H1 (cell line): ENCODE data around the gene ADAMTS14. TPM values are rescaled to one million over a fixed set of nuclear protein-coding genes. Genes with fewer than 3 reads are reported as not detected.

Source experiments
- CTCF ChIA-PET: fragments of 300-600 bp; sonication (Branson Sonifier 250); formaldehyde crosslinking; loops from one replicate; lab custom pipeline; 2021; ENCODE audit not compliant: partially characterized antibody; lab: Charles Lee
- POLR2A ChIA-PET: fragments of 300-600 bp; sonication (Branson Sonifier 250); formaldehyde crosslinking; loops from one replicate; lab custom pipeline; 2021; ENCODE audit warnings: inconsistent platforms; ENCODE audit not compliant: partially characterized antibody; lab: Charles Lee
- DNase-seq, 2 experiments: peaks; one replicate each; pipeline versions ENCODE4 v3.0.0 to v3.0.0-alpha.2; 2010 to 2022; ENCODE audit warnings: low spot score in 2 of 2, low read depth in 1 of 2, mixed read lengths in 1 of 2
- FAIRE-seq: peaks from 2 replicates; lab custom pipeline; 2011; peaks lifted over from hg19 to GRCh38; lab: Jason Lieb, UNC
- H2AFZ ChIP-seq: 2 replicates; pipeline ENCODE4 v1.8.1; 2012; ENCODE audit warnings: low read length, inconsistent platforms
- H2AK5ac ChIP-seq: 2 replicates; pipeline ENCODE4 v1.6.1; 2013; ENCODE audit warnings: low read depth, low read length
- H2BK120ac ChIP-seq: replicated peaks from 2 replicates; pipeline ENCODE3; 2013; ENCODE audit warnings: low read depth, low read length, inconsistent platforms
- H2BK12ac ChIP-seq: 2 replicates; pipeline ENCODE4 v1.6.1; 2013; ENCODE audit warnings: low read depth, low read length
- H2BK15ac ChIP-seq: 2 replicates; pipeline ENCODE4 v1.6.1; 2013; ENCODE audit warnings: low read length
- H2BK20ac ChIP-seq: 2 replicates; pipeline ENCODE4 v1.6.1; 2013; ENCODE audit warnings: low read length
- H2BK5ac ChIP-seq: 2 replicates; pipeline ENCODE4 v1.6.1; 2013; ENCODE audit warnings: low read depth, low read length
- H3K14ac ChIP-seq: 2 replicates; pipeline ENCODE4 v1.6.1; 2013; ENCODE audit warnings: inconsistent platforms; ENCODE audit not compliant: insufficient read length
- H3K18ac ChIP-seq: 2 replicates; pipeline ENCODE4 v1.6.1; 2013; ENCODE audit warnings: low read length; ENCODE audit errors: extremely low read depth
- H3K23ac ChIP-seq: 2 replicates; pipeline ENCODE4 v1.6.1; 2013; ENCODE audit warnings: inconsistent platforms; ENCODE audit not compliant: insufficient read length
- H3K23me2 ChIP-seq: 2 replicates; pipeline ENCODE4 v1.6.1; 2013; ENCODE audit warnings: low read depth, low read length
- H3K27ac ChIP-seq: 2 replicates; pipeline ENCODE4 v1.6.1; 2011; ENCODE audit warnings: low read depth, low read length, inconsistent platforms
- H3K27me3 ChIP-seq, 4 experiments: replicated peaks in 1 of 4; 1 replicate in 1 of 4; 2 replicates in 3 of 4; pipeline versions ENCODE4 v1.6.1 to v1.8.1; 2011 to 2013; ENCODE audit warnings: low read length in 3 of 4, mild to moderate bottlenecking in 3 of 4, inconsistent platforms in 2 of 4, mixed read lengths in 2 of 4, moderate library complexity in 1 of 4; ENCODE audit not compliant: control insufficient read depth in 3 of 4, insufficient read depth in 3 of 4; ENCODE audit errors: extremely low read depth in 1 of 4
- H3K36me3 ChIP-seq, 4 experiments: 2 replicates each; pipeline versions ENCODE4 v1.6.1 to v1.8.1; 2011 to 2013; ENCODE audit warnings: mild to moderate bottlenecking in 4 of 4, low read length in 3 of 4, moderate library complexity in 2 of 4, control low read depth in 1 of 4, inconsistent platforms in 1 of 4; ENCODE audit not compliant: insufficient read depth in 4 of 4, control insufficient read depth in 2 of 4
- H3K4ac ChIP-seq: replicated peaks from 2 replicates; pipeline ENCODE3; 2013; ENCODE audit warnings: low read length, low read depth, mixed read lengths, inconsistent platforms; ENCODE audit not compliant: insufficient read length
- H3K4me1 ChIP-seq, 4 experiments: replicated peaks in 1 of 4; 1 replicate in 1 of 4; 2 replicates in 3 of 4; pipeline versions ENCODE4 v1.6.1 to v1.8.1; 2011 to 2013; ENCODE audit warnings: low read length in 3 of 4, inconsistent platforms in 2 of 4, mixed read lengths in 1 of 4; ENCODE audit not compliant: insufficient read depth in 4 of 4, control insufficient read depth in 3 of 4
- H3K4me2 ChIP-seq, 2 experiments: 2 replicates each; pipeline versions ENCODE4 v1.6.1 to v1.8.1; 2011 to 2013; ENCODE audit warnings: low read depth in 2 of 2, low read length in 2 of 2, control low read depth in 1 of 2, inconsistent platforms in 1 of 2, mild to moderate bottlenecking in 1 of 2; ENCODE audit not compliant: insufficient read depth in 1 of 2
- H3K4me3 ChIP-seq, 4 experiments: fragments of 200-600, 300-600 bp in 1 of 4; sonication (generic), shearing (Covaris generic), sonication (Bioruptor Twin) in 1 of 4; 2 replicates each; pipeline versions ENCODE4 v1.5.1 to v1.8.1; 2011 to 2016; ENCODE audit warnings: low read length in 4 of 4, low read depth in 3 of 4, control low read depth in 2 of 4, inconsistent platforms in 2 of 4, mild to moderate bottlenecking in 2 of 4, mixed read lengths in 1 of 4, moderate library complexity in 1 of 4; ENCODE audit not compliant: insufficient read depth in 2 of 4; ENCODE audit errors: extremely low read depth in 1 of 4
- H3K56ac ChIP-seq: replicated peaks from 2 replicates; pipeline ENCODE3; 2013; ENCODE audit warnings: low read depth, mild to moderate bottlenecking, mixed read lengths, low read length, inconsistent platforms; ENCODE audit not compliant: insufficient read length
- H3K79me1 ChIP-seq: 2 replicates; pipeline ENCODE4 v1.6.1; 2013; ENCODE audit warnings: low read depth, low read length, control low read depth
- H3K79me2 ChIP-seq, 2 experiments: 2 replicates each; pipeline versions ENCODE4 v1.6.1 to v1.8.1; 2012 to 2013; ENCODE audit warnings: low read length in 2 of 2, mild to moderate bottlenecking in 2 of 2, inconsistent platforms in 1 of 2; ENCODE audit not compliant: insufficient read depth in 2 of 2, control insufficient read depth in 1 of 2
- H3K9ac ChIP-seq, 4 experiments: replicated peaks in 1 of 4; 1 replicate in 1 of 4; 2 replicates in 3 of 4; pipeline versions ENCODE4 v1.6.1 to v1.8.1; 2011 to 2013; ENCODE audit warnings: low read depth in 3 of 4, low read length in 3 of 4, control low read depth in 2 of 4, mild to moderate bottlenecking in 2 of 4, moderate library complexity in 2 of 4, inconsistent platforms in 1 of 4; ENCODE audit errors: extremely low read depth in 1 of 4
- H3K9me3 ChIP-seq, 2 experiments: 2 replicates each; pipeline versions ENCODE4 v1.6.1 to v1.8.1; 2012 to 2013; ENCODE audit warnings: mild to moderate bottlenecking in 2 of 2, moderate library complexity in 2 of 2, control low read depth in 1 of 2, inconsistent platforms in 1 of 2, low read depth in 1 of 2, low read length in 1 of 2, mixed read lengths in 1 of 2; ENCODE audit not compliant: insufficient read depth in 2 of 2
- H4K20me1 ChIP-seq, 2 experiments: replicated peaks in 1 of 2; 2 replicates each; pipeline versions ENCODE3 to v1.8.1; 2011 to 2013; ENCODE audit warnings: inconsistent platforms in 2 of 2, low read length in 2 of 2, mild to moderate bottlenecking in 1 of 2; ENCODE audit not compliant: insufficient read depth in 2 of 2, control insufficient read depth in 1 of 2
- H4K5ac ChIP-seq: 2 replicates; pipeline ENCODE4 v1.6.1; 2013; ENCODE audit warnings: low read length, low read depth, mixed read lengths, inconsistent platforms; ENCODE audit not compliant: insufficient read length
- H4K8ac ChIP-seq: 2 replicates; pipeline ENCODE4 v1.8.0; 2013; ENCODE audit warnings: mild to moderate bottlenecking, moderate library complexity, low read length, inconsistent platforms; ENCODE audit not compliant: insufficient read depth; ENCODE audit errors: extremely low read depth
- H4K91ac ChIP-seq: replicated peaks from 2 replicates; pipeline ENCODE3; 2013; ENCODE audit warnings: low read length, mixed read lengths, inconsistent platforms; ENCODE audit not compliant: insufficient read length
- BRCA1 ChIP-seq: IDR thresholded peaks from 2 replicates; pipeline ENCODE4 v1.6.1; 2012; ENCODE audit warnings: low read depth, low read length, improper control_type of control experiment
- CEBPB ChIP-seq: IDR thresholded peaks from 2 replicates; pipeline ENCODE4 v1.6.1; 2012; ENCODE audit warnings: low read depth, low read length
- FOSL1 ChIP-seq: IDR thresholded peaks from 2 replicates; pipeline ENCODE4 v1.6.1; 2011; ENCODE audit warnings: mild to moderate bottlenecking, low read depth, low read length, moderate library complexity; ENCODE audit not compliant: insufficient read depth
- KDM5A ChIP-seq: fragments of 200-600 bp; IDR thresholded peaks from 2 replicates; pipeline ENCODE4 v1.7.1; 2012; ENCODE audit warnings: mild to moderate bottlenecking, low read length, inconsistent platforms, mixed read lengths
- NRF1 ChIP-seq: IDR thresholded peaks from 2 replicates; pipeline ENCODE4 v1.6.1; 2011; ENCODE audit warnings: mild to moderate bottlenecking, low read depth, low read length, improper control_type of control experiment
- SIN3A ChIP-seq, 2 experiments: IDR thresholded peaks in 1 of 2; conservative IDR thresholded peaks in 1 of 2; 2 replicates each; pipeline ENCODE4 v1.6.1; 2011 to 2012; ENCODE audit warnings: low read length in 2 of 2, improper control_type of control experiment in 1 of 2, low read depth in 1 of 2, mild to moderate bottlenecking in 1 of 2
- SIX5 ChIP-seq: IDR thresholded peaks from 2 replicates; pipeline ENCODE4 v1.6.1; 2011; ENCODE audit warnings: mild to moderate bottlenecking, low read depth, low read length
- SUZ12 ChIP-seq: fragments of 200-600 bp; sonication (generic); IDR thresholded peaks from 2 replicates; pipeline ENCODE4 v1.6.1; 2012; ENCODE audit warnings: mild to moderate bottlenecking, inconsistent platforms, low read length, moderate library complexity, mixed read lengths
- TCF12 ChIP-seq: IDR thresholded peaks from 2 replicates; pipeline ENCODE4 v1.6.1; 2011; ENCODE audit warnings: low read depth, mild to moderate bottlenecking, low read length
- ZNF274 ChIP-seq: IDR thresholded peaks from 2 replicates; pipeline ENCODE4 v1.7.0; 2012; ENCODE audit warnings: low read length, borderline replicate concordance; ENCODE audit errors: extremely low read depth
- WGBS, 2 experiments: shearing (Covaris generic) in 1 of 2; methylation state at CpG; one replicate each; pipeline versions ENCODE4 v1.1.6 to v1.1.7; 2013 to 2015; ENCODE audit warnings: low lambda C conversion rate in 2 of 2, mixed read lengths in 2 of 2, inconsistent platforms in 1 of 2, low coverage in 1 of 2, missing lambda C conversion rate in 1 of 2; ENCODE audit not compliant: insufficient replicate concordance in 2 of 2, insufficient coverage in 1 of 2, insufficient read length in 1 of 2; ENCODE audit errors: extremely low coverage in 1 of 2, missing lambda C conversion rate in 1 of 2; 5-methylcytosine and 5-hydroxymethylcytosine counted together
- polyA plus RNA-seq, 7 experiments: library from polyadenylated mRNA; depleted of rRNA in 3 of 7; stranded (reverse) in 5 of 7; unstranded in 2 of 7; fragments of >200 nt in 5 of 7; fragments of 200-250 nt in 2 of 7; gene quantifications; 1 replicate in 5 of 7; 2 replicates in 1 of 7; 4 replicates in 1 of 7; pipeline versions ENCODE4 v1.2.1 to v1.2.3, GENCODE V29; 2011 to 2013; ENCODE audit warnings: missing spikeins in 2 of 7, mixed read lengths in 2 of 7
- total RNA-seq: library from RNA; stranded (reverse); fragmentation: NEBNext Ultra II Directional; extraction: Animal tissue kit (Norgen Biotek cat#: 25700); gene quantifications from 2 replicates; pipeline ENCODE4 v1.2.1, GENCODE V29; 2021
- TF ChIP-seq, protein P1 (sequence below): IDR thresholded peaks from 2 replicates; pipeline ENCODE4 v1.6.1; 2012; ENCODE audit warnings: low read length, inconsistent platforms
- TF ChIP-seq, protein P2 (sequence below): IDR thresholded peaks from 2 replicates; pipeline ENCODE4 v1.6.1; 2012; ENCODE audit warnings: inconsistent platforms

ADAMTS14 gene
- total and polyA plus RNA-seq, 2 of the 8 experiments (the other 6 are each of a cell fraction or from before 2014, with no cell fraction given) = 2.0 to 2.3 TPM

DNA sequence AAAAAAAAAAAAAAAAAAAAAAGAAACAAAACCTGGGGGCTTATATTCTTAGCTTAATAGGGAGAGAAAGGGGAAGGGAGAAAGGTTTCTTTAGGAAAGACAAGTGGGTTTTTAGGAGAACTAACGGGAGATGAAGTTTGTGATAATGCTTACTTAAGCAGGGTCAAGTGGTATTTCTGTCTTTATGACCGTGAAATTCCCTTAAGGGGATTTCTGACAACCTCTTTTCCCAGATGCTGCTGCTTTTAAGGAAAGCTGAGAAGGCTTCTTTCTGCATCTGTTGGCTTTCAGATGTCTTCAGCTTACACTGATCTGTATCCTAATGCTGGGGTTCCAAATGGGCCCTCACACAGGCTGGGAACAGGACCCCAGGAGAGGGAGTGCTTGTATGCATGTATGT lies 42.6 kb downstream of the ADAMTS14 start:
- ChIA-PET POLR2A (no interaction called here), CTCF (interaction anchor here (1.0 to 1.4 kb wide), 2 partner anchors 9 to 96 kb away, joined by 3 to 5 read pairs; no protein-coding TSS in a partner anchor)
- no peak overlapping the region for H3K14ac ChIP-seq
- no peaks in the 10 kb centered on the region for H4K20me1 ChIP-seq
- no peak overlapping the region for H3K4me2 ChIP-seq
- H2AFZ ChIP-seq = no peak overlapping the region
- DNase-seq (no peak), FAIRE-seq (no peak)
- no peak overlapping the region for H4K5ac ChIP-seq
- H3K27ac ChIP-seq = no peak overlapping the region
- H3K18ac ChIP-seq = no peak overlapping the region; the same call in 1 of the 2 replicates
- H2BK12ac ChIP-seq = no peak overlapping the region
- no peaks in the 10 kb centered on the region for H3K27me3 ChIP-seq
- no peaks in the 10 kb centered on the region for H3K79me1 ChIP-seq
- no peak overlapping the region for H2BK15ac ChIP-seq
- no peak overlapping the region for H2BK20ac ChIP-seq
- H3K36me3 ChIP-seq = no peaks in the 10 kb centered on the region
- no peak overlapping the region for H2BK5ac ChIP-seq
- H3K79me2 ChIP-seq = no peaks in the 10 kb centered on the region
- H3K4me1 ChIP-seq = peaks cover 0 to 3% (median under 1%) of the 10 kb centered on the region in 4 experiments; a peak in 4 of 7 replicates
- 85% methylated on average over 2 of the region's 2 CpGs; no CpG with 5 or more reads in 1 of the 2 experiments for WGBS, 2 experiments
- H4K91ac ChIP-seq = no peak overlapping the region
- H3K4me3 ChIP-seq = no peak overlapping the region
- no peaks in the 10 kb centered on the region for H3K9me3 ChIP-seq
- H3K23ac ChIP-seq = no peak overlapping the region
- H3K9ac ChIP-seq = no peak overlapping the region
- H2AK5ac ChIP-seq = no peak overlapping the region
- H3K23me2 ChIP-seq = no peaks in the 10 kb centered on the region
- H2BK120ac ChIP-seq = no peak overlapping the region
- no peak overlapping the region for H3K4ac ChIP-seq
- H4K8ac ChIP-seq = no peak overlapping the region
- no peak overlapping the region for H3K56ac ChIP-seq
- TF ChIP-seq FOSL1 (no peak), ZNF274 (no peak), KDM5A (no peak), SUZ12 (no peak), CEBPB (no peak), TCF12 (no peak), SIX5 (no peak), BRCA1 (no peak), NRF1 (no peak), SIN3A (conservative IDR thresholded peaks at IDR 0.05 in 1 of 2, IDR thresholded peaks at IDR 0.05 in 1 of 2; ENCODE audit: low read depth in 1 of 2, low read length in 2 of 2) (no peak)
- TF ChIP-seq, protein P1, sequence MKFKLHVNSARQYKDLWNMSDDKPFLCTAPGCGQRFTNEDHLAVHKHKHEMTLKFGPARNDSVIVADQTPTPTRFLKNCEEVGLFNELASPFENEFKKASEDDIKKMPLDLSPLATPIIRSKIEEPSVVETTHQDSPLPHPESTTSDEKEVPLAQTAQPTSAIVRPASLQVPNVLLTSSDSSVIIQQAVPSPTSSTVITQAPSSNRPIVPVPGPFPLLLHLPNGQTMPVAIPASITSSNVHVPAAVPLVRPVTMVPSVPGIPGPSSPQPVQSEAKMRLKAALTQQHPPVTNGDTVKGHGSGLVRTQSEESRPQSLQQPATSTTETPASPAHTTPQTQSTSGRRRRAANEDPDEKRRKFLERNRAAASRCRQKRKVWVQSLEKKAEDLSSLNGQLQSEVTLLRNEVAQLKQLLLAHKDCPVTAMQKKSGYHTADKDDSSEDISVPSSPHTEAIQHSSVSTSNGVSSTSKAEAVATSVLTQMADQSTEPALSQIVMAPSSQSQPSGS = no peak
- TF ChIP-seq, protein P2, sequence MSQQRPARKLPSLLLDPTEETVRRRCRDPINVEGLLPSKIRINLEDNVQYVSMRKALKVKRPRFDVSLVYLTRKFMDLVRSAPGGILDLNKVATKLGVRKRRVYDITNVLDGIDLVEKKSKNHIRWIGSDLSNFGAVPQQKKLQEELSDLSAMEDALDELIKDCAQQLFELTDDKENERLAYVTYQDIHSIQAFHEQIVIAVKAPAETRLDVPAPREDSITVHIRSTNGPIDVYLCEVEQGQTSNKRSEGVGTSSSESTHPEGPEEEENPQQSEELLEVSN = no peak
